Stimulated activated CD4-positive, alpha-beta T cell treated with anti-CD3 and anti-CD28 coated beads, Interleukin-4, amount 100 ng/mL, for 4 hours (primary cell): Measurements from ENCODE around the gene RPS15A.

Source experiments
- DNase-seq, 2 experiments: peaks; one replicate each; pipeline ENCODE4 v3.0.0-alpha.2; 2020

The RPS15A gene

GRCh38 chr16:18789850-18790706 is at the start of gene RPS15A:
Gene RPS15A, minus strand, starts transcription at chr16:18790334. Its CDS starts 1,221 bp downstream, at chr16:18789113.
- peak; percentile 82 to 93 for DNase-seq

- DNase-seq, result no peak
These were observed 49.4 kb upstream of the RPS15A start for GRCh38 chr16:18839555-18839954.

- DNase-seq, result no peak
These were observed 46.6 kb upstream of the RPS15A start for GRCh38 chr16:18836702-18837101.

GRCh38 chr16:18834864-18835263 is 44.7 kb upstream of the RPS15A start:
- no peak for DNase-seq

- DNase-seq, result no peak
These were observed 43.8 kb upstream of the RPS15A start for GRCh38 chr16:18833707-18834505.

GRCh38 chr16:18832613-18833012 is 42.5 kb upstream of the RPS15A start:
- no peak for DNase-seq

- DNase-seq, result no peak
These were observed 41.9 kb upstream of the RPS15A start for GRCh38 chr16:18832006-18832405.

- DNase-seq, result no peak
These were observed 39.1 kb upstream of the RPS15A start for GRCh38 chr16:18829251-18829650.

GRCh38 chr16:18827890-18828289 is 37.8 kb upstream of the RPS15A start:
- no peak for DNase-seq

- DNase-seq, result no peak
These were observed 26.2 kb upstream of the RPS15A start for GRCh38 chr16:18816286-18816685.

- no peak for DNase-seq
These were observed 21.8 kb upstream of the RPS15A start for GRCh38 chr16:18811925-18812324.

GRCh38 chr16:18809165-18809564 is 19.0 kb upstream of the RPS15A start:
- DNase-seq, result no peak

- DNase-seq, result no peak
These were observed 15.2 kb upstream of the RPS15A start for GRCh38 chr16:18805257-18805773.

- DNase-seq, result no peak
These were observed 14.4 kb upstream of the RPS15A start for GRCh38 chr16:18804540-18804939.

- DNase-seq, result no peak
These were observed 13.7 kb upstream of the RPS15A start for GRCh38 chr16:18803569-18804462.

GRCh38 chr16:18802767-18803343 is 12.7 kb upstream of the RPS15A start:
- DNase-seq, result no peak

GRCh38 chr16:18801145-18801972 is 11.2 kb upstream of the RPS15A start, which contains the start of gene ARL6IP1:
Gene ARL6IP1, minus strand, starts transcription at chr16:18801549. Its CDS starts 83 bp downstream, at chr16:18801466.
- peak; percentile 98 to 99 for DNase-seq

- DNase-seq, result no peak
These were observed 10.6 kb upstream of the RPS15A start for GRCh38 chr16:18800775-18801144.

GRCh38 chr16:18800293-18800692 is 10.2 kb upstream of the RPS15A start:
- no peak for DNase-seq

- no peak for DNase-seq
These were observed 9.4 kb upstream of the RPS15A start for GRCh38 chr16:18799500-18799899.

GRCh38 chr16:18797746-18798145 is 7.6 kb upstream of the RPS15A start:
- DNase-seq, result no peak
